HG02678 (cell line): ENCODE results near the gene SPAST.
"Not testable (repeated sequence)": the region's sequence is repeated elsewhere in the genome, so short reads cannot be mapped to it uniquely, and the experiment has no call there.

Source experiments
- ATAC-seq: cut with Tn5 transposase; IDR thresholded peaks from one replicate; pipeline ENCODE4 v1.9.1; 2021; ENCODE audit warnings: mild to moderate bottlenecking, moderate library complexity; ENCODE audit not compliant: unreplicated experiment

Gene SPAST

GRCh38 chr2:32063310-32064020 lies at the start of gene SPAST:
SPAST (plus strand) TSS chr2:32063556; CDS start chr2:32063832, 276 bp downstream.
- ATAC-seq: peak; percentile 96

GRCh38 chr2:32018789-32019482 lies 44.4 kb upstream of the SPAST start:
- not testable (repeated sequence) for ATAC-seq

GRCh38 chr2:32034198-32034887 lies 29.0 kb upstream of the SPAST start:
- not testable (repeated sequence) for ATAC-seq

DNA sequence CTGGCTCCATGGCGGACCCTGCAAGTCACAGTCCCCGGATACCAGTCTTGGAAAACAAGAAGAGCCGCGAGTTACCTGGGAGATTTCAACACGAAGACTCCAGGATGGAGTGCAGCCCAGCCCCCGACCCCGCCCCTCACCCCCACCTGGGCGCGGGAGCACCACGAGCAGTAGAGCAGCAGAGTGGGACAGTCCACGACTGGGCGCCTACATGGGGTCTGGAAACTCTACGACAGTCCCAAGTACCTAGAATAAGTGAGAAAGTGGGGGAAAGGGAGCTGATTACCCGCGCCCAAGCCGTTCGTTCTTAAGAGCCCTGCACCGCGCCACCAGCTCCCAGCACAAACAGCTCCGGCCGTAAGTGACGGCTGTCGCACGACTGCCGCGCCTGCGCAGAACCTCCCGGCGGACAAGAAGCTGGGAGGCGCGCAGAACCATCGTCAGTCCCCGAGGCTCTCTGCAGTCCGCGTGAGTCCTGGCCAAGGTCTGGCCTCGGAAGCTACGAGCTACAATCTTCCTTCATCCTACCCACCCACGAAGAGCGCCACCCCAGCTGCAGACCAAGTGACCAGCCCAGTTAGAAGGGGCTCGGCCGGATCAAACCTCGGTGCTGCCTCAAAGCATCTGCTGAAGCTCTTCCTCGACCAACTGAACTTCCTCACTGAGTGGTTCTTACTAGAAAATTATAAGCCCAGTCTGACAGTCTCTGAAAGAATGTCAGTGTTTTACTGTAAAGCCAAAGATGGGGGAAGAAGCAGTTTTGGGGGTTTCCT lies 23.7 kb upstream of the SPAST start, which contains the start of gene DPY30:
Gene DPY30 (minus strand): TSS at position 359 of the 773 bp plus-strand sequence. CDS start 349 bp downstream, at position 10.
- ATAC-seq: peak; percentile 88

DNA sequence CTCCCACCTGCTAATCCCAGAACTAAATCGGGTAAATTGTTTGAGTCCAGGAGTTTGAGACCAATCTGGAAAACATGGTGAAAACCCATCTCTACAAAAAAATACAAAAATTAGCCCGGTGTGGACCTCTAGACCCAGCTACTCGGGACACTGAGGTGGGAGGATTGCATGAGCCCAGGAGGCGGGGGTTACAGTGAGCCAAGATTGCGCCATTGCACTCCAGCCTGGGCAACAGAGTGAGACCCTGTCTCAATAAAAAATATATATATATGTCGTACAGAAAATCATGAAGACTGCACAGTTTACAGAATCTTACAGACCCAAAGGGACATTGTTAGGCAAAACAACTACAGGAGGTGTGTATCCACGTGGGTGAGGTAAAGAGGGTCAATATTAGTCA lies 19.8 kb upstream of the SPAST start:
- no peak for ATAC-seq

GRCh38 chr2:32051836-32052439 lies 11.4 kb upstream of the SPAST start:
- no peak for ATAC-seq

DNA sequence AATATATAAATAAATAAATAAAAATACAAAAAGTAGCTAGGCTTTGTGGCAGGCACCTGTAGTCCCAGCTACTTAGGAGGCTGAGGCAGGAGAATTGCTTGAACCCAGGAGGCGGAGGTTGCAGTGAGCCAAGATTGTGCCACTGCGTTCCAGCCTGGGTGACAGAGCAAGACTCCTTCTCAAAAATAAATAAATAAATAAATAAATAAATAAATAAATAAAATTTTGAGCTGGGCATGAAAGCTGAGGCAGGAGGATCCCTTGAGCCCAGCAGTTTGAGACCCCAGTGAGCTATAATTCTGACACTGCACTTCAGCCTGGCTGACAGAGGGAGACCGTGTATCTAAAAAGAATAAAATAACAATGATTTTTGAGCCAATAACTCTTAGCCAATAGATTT lies 8.8 kb upstream of the SPAST start:
- not testable (repeated sequence) for ATAC-seq

DNA sequence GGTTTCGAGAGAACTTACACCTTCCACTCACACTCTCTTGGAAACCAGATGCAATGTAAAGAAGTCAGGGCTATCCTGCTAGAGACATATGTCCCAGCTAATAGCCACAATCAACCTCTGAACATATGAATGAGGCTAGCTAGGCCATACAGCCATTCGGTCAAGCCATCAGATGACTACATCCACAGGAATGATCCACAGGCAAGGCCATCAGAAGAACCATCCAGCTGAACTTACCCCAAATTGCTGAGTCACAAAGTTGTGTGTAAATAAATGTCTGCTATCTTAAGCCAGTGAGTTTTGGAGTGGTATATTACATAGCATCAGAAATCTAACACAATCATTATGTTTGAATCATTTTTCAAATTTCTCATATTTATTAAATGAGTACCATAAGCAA lies 5.2 kb upstream of the SPAST start:
- no peak for ATAC-seq

DNA sequence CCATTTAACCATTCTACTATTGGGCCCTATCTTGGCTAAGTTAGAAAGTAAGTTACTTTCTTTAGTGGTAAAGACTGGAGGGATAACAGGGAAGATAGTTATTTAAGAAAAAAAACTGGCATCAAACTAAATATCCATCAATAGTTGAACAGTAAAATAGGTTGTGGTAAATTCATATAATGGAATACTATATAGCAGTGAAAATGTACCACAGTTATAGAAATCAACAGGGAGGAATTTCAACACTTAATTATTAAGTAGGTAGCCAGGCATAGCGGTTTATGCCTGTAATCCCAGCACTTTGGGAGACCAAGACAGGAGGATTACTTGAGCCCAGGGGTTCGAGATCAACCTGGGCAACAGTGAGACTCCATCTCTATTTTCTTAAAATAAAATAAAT lies 3.1 kb upstream of the SPAST start:
- no peak for ATAC-seq

DNA sequence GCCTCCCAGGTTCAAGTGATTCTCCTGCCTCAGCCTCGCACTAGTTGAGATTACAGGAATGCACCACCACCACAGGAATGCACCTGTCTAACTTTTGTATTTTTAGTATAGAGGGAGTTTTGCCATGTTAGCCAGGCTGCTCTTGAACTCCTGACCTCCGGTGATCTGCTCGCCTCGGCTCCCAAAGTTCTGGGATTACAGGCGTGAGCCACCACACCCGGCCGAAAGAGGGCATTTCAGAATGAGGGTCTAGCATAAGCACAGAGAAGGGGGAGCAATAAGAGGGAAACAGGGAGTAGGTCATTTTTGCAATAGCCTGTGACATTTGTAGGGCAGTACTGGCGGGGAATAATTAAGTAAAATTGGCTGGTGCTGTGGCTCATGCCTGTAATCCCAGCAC lies 1.9 kb upstream of the SPAST start:
- no peak for ATAC-seq

DNA sequence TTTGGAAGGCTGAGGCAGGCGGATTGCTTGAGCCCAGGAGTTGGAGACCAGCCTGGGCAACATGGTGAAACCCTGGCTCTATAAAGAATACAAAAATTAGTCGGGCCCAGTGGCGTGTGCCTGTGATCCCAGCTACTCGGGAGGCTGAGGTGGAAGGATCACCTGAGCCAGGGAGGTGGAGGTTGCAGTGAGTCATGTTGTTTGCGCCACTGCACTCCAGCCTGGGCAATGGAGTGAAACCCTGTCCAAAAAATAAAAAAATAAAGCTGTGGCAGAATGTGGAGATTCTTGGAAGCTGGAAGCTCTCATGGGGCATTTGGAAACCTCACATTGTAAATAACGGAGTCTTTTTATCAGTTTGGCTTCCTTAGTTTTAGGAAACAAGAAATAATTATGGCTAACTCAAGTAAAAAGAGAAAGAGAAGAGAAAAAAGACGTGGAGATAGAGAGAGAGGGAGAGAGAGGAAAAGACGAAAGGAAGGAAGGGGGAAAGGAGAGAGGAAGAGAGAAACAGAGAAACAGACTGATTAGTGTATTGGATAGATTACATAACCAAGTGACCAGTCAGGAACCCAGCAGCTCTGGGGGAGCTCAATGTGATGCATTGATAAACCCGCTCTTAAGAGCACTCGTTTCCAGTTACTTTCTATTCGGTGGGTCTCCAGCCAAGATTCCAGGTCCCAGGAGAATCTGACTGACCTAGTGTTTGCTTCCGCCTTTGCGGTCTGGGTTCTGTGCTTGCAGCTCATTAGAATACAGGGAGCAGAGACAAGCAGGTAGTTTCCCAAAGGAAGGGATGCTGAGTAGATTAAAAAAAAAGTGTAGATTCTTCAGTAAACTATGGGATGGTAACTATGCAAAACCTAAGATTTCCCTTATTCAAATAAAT lies 1.1 kb upstream of the SPAST start:
- no peak for ATAC-seq

GRCh38 chr2:32064021-32064601 lies 755 bp downstream of the SPAST start:
- ATAC-seq: no peak

GRCh38 chr2:32064713-32065112 lies 1.4 kb downstream of the SPAST start:
- ATAC-seq: no peak

DNA sequence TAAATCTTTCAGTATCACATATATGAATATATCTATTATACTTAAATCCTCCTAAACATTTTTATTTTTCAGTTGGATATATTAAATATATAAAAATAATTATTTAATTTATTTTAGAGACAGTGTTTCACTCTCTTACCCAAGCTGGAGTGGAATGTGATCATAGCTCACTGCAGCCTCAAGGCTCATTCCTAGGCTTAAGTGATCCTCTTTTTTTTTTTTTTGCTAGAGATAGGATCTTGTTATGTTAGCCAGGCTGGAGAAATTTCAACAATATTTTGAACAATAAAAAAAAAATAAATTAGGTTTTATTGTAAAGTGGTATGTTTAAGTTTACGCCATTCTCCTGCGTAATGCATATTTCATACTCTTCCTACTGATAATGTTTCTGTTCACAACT lies 4.2 kb downstream of the SPAST start:
- no peak for ATAC-seq

DNA sequence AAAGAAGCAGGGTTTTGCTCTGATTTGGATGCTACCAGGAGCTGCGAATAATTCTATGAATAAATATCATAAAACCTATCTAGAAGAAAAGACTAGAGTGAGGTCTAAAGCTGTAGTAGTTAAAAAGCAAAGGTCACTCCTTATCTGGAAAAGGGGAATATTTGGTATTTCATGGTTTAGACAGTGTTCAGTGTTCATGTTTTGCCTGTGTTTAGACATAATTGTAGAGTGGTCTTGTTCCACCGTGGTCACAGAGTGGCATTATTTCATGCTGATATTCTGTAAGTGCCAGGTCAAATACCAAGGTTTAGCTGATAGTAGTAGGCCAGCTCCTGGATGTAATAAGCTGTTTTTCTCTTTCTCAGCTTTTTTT lies 10.8 kb downstream of the SPAST start:
- ATAC-seq: no peak

- no peak for ATAC-seq
Observed at GRCh38 chr2:32095671-32096070, 32.3 kb downstream of the SPAST start.

DNA sequence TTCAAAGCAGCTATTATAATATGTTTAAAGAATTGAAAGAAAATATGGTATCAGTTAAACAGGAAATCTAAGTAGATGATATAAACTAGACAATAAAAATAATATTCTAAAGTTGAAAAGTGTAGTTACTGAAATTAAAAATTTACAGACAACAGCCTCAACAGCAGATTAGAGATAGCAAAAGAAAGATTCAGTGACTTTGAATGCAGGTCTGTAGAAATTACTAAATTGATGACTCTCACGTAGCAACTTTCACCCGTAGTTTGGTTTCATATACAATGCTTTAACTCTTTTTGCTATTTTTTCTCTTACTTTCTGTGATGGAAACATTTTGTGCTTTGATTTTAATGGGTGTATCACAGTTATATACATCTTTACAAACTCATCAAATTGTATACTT lies 44.8 kb downstream of the SPAST start:
- ATAC-seq: no peak

DNA sequence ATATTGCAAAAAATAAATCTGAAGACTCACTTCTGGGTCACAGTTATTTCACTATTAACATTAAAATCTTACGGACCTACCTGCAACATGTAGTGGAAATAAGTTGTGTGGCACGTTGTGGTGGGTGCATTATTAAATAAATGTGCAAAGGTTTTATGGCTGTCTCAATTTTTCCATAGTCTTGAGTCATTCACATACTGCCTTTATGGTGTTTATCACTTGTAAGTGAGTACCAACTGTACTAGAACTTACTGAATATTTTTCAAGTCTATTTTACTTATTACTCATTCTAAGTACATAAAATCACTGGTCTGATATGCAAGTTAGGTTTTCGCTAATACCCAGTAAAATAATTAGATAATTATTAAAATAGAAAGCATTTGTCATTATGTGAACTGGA lies 54.7 kb downstream of the SPAST start:
- no peak for ATAC-seq

GRCh38 chr2:32119161-32119560 lies 55.8 kb downstream of the SPAST start:
- ATAC-seq: no peak
